Measurements from ENCODE around the gene NHLH1.

- TF ChIP-seq, protein P1, sequence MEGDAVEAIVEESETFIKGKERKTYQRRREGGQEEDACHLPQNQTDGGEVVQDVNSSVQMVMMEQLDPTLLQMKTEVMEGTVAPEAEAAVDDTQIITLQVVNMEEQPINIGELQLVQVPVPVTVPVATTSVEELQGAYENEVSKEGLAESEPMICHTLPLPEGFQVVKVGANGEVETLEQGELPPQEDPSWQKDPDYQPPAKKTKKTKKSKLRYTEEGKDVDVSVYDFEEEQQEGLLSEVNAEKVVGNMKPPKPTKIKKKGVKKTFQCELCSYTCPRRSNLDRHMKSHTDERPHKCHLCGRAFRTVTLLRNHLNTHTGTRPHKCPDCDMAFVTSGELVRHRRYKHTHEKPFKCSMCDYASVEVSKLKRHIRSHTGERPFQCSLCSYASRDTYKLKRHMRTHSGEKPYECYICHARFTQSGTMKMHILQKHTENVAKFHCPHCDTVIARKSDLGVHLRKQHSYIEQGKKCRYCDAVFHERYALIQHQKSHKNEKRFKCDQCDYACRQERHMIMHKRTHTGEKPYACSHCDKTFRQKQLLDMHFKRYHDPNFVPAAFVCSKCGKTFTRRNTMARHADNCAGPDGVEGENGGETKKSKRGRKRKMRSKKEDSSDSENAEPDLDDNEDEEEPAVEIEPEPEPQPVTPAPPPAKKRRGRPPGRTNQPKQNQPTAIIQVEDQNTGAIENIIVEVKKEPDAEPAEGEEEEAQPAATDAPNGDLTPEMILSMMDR (IDR thresholded peaks at IDR 0.05; ENCODE audit: borderline replicate concordance, extremely low read depth, low read length, poor library complexity, severe bottlenecking): no peak
- TF ChIP-seq EZH2 (IDR thresholded peaks at IDR 0.05; ENCODE audit: borderline replicate concordance, low read depth, low read length, severe bottlenecking): no peak
Observed at GRCh38 chr1:160418483-160418882, 51.6 kb downstream of the NHLH1 start.

Data from DND-41 (cell line).